GM19240 (cell line): ENCODE measurements around the gene ZNF138.
"Not testable (repeated sequence)": the region's sequence is repeated elsewhere in the genome, so short reads cannot be mapped to it uniquely, and the experiment has no call there.

Experiments used
- DNase-seq: peaks from one replicate; pipeline ENCODE4 v3.0.0; 2011; ENCODE audit warnings: low spot score; ENCODE audit not compliant: insufficient read length

Gene ZNF138

GRCh38 chr7:64794171-64794844 lies at the start of gene ZNF138:
Gene ZNF138, plus strand, starts transcription at chr7:64794428. Its CDS starts 141 bp downstream, at chr7:64794569.
- DNase-seq = peak; percentile 92

DNA sequence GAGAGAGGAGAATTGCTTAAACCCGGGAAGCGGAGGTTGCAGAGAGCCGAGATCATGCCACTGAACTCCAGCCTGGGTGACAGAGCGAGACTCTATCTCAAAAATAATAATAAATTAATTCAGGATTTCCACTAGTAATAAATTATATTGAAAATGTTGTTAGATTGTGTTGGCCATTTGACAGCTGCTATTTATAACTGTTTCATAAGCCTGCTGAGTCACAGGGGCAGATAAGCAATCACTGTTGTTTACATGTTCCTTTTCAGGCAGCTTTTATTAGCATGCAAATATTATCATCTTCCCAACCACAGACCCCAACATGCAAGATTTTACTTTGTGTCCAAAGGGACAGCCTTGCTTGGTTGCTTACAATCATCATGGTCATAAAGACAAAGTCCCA lies 49.5 kb upstream of the ZNF138 start:
- DNase-seq = no peak

DNA sequence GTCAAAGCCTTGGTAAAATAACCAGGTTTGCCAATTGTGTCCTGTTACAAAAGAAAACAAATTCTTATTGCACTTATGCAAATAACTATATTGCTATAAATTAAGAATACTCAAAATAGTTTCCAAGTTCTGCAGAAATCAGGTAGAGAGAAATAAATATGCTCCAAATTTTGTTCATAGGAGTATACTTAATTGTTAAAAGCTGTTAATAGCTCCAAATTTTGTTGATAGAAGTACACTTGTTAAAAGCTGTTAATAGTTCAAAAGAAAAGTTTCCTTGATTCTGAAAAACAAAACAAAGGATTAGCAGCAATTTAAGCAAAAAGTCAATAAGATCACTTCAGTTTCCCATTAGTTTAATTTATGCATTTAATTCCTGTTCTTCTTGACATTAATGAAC lies 46.4 kb upstream of the ZNF138 start:
- DNase-seq = no peak

DNA sequence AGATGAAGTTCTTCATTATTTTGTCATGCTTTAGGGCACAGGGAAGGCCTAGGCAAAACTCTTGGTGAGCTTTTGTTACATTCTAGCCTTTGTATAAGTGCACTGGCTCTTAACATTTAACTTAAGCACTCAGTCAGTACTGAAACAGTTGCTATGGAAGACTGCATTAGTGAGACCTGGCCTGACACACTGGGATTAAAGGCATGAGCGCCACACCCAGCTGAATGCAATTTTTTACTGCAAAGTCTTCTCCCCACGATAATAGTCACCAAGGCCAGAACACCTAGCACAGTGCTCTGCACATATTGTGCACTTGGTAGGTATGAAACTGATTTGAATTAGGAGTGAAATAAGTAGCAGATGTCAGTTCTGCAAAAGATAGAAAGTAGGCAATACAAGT lies 41.2 kb upstream of the ZNF138 start:
- no peak for DNase-seq

DNA sequence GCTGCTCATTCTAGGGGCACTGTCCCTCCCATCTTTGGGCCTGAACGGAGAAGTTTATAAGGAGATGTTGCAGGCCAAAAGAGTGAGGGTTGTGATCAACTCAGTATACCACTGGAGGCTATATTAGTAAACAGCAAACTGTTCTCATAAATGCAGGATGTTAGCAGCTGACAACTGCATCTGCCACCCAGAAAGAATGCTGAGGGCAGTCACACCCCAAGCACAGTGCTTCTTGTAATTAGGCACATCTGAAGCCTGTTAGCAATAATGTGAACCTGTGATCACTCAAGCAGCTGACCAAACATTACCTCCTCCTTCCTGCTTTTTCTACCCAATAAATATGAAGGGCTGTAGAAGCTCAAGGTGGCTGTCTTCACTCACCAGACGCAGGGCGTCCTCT lies 38.4 kb upstream of the ZNF138 start:
- no peak for DNase-seq

DNA sequence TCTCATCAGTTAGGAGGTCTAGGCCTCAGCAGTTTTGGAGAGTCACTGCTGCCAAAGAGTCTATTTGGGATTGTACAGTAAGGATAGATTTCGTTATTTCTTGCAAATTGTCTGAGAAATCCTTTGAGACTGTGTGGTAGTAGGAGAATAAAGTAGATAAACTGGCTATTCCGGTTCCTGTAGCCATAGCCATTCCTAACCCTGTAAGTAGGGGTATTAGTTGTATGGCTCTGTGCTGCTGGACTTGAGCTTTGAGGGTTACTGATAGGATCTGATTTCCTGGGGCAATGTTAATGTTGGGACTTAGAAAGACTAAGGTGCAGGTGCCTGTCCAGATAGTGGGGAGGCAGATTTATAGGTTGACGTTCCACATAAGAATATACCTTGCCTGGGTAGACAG lies 36.1 kb upstream of the ZNF138 start:
- no peak for DNase-seq

DNA sequence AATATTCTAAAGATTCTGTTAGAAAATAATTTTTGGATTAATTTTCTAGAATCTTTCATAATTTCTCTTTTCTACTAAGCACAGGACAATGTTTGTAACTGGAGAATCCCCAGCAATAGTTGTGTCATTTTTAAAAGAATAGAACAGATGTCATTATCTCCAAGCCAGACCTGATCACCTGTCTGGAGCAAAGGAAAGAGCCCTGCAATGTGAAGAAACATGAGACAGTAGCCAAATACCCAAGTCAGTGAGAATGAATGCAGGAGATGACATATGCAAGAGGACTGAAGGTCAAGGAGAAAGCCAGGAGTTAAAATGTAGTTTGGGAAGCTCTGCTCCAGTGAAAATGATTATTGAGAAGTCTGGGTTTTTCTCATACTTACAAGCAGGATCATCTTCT lies 25.4 kb upstream of the ZNF138 start:
- DNase-seq = no peak

DNA sequence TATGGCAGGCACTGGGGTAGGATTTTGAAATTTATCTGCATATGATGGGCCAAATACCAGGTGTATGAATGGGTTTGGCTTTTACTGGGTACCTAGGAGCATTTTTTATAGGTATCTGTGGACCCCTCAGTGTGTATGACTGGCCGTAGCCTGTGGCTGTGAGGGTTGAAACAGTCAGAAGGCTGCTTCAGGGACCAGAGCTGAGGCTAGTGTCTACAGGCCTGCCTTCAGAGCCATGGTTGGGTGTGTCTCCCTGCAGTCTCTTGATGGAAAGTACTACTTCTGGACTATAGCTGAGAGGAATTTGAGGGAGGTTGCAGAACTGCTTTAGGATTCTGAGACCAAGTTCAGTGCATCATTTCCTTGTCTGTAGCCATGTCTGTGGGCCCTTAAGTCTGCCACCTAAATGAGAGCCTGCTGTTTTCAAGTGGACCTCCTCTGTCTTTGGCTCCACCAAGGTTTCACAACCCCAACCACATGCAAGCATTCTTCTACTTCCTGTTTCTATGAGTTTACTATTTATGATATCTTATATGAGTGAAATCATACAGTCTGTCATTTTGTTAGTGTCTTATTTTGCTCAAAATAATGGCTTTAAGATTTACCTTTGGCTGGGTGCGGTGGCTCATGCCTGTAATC lies 19.9 kb upstream of the ZNF138 start:
- no peak for DNase-seq

DNA sequence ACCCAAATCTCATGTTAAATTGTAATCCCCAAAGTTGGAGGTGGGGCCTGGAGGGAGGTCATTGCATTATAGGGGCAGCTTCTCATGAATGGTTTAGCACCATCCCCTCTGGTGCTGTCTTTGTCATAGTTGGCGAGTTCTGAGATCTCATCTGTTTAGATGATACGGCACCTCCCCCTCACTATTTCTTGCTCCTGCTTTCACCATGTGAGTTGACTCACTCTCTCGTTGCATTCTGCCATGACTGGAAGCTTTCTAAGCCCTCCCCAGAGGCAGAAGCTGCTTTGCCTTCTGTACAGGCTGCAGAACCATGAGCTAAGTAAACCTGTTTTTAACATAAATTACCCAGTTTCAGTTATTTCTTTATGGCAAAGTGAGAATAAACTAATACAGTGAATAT lies 18.9 kb upstream of the ZNF138 start:
- no peak for DNase-seq

DNA sequence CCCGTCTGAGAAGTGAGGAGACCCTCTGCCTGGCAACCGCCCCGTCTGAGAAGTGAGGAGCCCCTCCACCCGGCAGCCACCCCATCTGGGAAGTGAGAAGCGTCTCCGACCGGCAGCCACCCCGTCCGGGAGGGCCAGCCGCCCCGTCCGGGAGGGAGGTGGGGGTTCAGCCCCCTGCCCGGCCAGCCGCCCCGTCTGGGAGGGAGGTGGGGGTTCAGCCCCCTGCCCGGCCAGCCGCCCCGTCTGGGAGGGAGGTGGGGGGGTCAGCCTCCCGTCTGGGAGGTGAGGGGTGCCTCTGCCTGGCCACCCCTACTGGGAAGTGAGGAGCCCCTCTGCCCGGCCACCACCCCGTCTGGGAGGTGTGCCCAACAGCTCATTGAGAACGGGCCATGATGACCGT lies 9.4 kb upstream of the ZNF138 start:
- DNase-seq = not testable (repeated sequence)

GRCh38 chr7:64787295-64787694 lies 6.9 kb upstream of the ZNF138 start:
- DNase-seq = no peak

DNA sequence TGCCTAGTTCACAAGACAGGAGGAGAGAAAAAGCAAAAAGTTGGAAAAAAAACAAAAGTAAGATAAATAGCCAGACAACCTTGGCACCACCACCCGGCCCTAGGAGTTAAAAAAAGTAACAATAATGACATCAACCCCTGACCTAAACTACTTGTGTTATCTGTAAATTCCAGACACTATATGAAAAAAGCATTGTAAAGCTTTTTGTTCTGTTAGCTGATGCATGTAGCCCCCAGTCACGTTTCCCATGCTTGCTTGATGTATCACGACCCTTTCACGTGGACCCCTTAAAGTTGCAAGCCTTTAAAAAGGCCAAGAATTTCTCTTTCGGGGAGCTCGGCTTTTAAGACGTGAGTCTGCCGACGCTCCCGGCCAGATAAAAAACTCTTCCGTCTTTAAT lies 5.0 kb upstream of the ZNF138 start:
- DNase-seq = not testable (repeated sequence)

GRCh38 chr7:64793106-64793755 lies 997 bp upstream of the ZNF138 start:
- DNase-seq = no peak

GRCh38 chr7:64795176-64795575 lies 948 bp downstream of the ZNF138 start:
- no peak for DNase-seq

DNA sequence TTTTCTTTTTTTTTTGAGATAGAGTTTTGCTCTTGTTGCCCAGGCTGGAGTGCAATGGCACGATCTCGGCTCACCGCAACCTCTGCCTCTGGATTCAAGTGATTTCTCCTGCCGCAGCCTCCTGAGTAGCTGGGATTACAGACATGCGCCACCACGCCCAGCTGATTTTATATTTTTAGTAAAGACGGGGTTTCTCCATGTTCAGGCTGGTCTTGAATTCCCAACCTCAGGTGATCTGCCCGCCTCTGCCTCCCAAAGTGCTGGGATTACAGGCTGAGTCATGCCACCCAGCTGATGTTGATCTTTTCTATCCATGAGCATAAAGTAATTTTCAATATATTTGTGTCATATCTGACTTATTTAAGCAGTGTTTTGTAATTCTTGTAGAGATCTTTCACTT lies 4.9 kb downstream of the ZNF138 start:
- DNase-seq = not testable (repeated sequence)

DNA sequence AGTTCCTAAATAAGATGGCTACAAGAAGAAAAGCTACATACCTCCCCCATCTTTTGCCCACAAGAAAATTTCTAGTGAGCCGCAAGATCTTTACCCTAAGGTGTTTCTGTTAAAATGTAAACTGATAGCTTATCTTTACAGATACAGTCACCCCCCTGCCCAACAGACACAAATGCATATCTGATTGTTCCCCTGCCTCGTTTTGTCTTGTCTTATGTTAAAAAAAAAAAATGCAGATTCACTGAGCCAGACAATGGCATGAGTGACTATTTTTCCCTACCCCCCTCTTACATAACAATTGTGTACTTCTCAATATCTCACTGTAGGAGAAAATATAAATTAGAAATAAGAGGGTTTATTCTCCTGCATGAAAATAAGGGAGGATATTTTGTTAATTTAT lies 8.5 kb downstream of the ZNF138 start:
- DNase-seq = no peak

DNA sequence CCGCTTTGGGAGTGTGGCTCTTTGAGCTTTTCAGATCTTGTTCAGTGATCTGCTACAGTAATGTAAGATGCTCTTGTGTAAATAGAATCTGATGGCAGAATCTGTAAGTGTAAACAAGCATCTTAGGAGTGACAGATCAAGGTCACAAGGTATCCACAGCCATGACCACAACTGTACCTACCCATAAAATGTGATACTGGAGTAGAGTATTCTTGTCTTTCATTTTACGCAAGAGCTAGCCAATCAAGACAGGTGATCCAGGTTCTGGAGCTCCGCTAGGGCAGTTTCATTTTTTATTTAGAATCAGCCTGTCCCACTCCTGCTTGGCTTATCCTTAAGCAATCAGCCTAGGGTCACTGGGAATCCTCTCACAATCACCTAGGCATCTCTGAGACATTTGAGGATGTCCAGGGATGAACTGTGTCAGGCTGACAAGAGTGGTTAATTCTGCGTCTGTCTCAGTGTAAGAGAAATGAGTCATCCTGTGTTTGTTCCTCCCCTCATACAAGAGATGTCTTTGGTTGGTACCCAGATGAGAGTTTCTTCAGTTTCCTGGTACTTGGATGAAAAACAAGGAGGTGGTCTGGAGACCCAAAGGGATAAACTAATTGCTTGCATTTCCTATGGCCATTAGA lies 13.6 kb downstream of the ZNF138 start:
- no peak for DNase-seq

DNA sequence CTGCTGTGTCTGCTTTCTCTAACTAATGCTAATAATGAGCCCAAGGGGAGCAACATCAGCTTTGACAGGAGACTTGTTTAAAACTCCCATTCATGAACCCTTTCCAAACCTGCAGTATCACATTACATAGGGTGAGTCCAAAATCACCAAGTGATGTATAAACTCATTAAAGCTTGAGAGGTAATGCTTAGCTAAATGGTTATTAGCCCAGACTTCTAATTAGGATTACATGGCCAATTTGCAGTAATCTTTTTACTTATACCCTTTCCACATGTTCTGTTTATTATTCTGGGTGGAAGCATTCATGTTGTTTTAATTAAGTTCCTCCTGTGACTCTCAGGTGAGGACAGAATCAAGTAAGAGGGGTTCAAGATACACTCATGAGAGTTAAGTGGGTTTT lies 17.5 kb downstream of the ZNF138 start:
- no peak for DNase-seq

DNA sequence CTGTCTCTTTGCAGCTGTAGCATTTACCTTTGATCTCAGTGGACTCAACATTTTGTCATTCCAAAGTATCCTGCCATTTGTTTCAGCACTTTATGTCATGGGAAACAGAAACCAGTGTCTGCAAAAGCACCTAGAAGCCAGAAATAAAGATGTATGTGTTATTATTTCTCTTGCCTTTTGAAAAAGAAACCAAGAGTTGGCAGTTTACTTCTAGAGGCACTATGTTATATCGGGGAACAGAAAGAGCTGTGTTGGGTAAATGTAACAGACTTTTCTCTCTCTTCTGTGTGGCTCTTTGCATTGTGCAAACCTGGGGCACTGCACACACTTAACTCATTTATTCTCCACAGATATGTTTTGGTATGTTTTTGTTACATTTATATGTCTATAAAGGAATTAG lies 36.7 kb downstream of the ZNF138 start:
- no peak for DNase-seq

DNA sequence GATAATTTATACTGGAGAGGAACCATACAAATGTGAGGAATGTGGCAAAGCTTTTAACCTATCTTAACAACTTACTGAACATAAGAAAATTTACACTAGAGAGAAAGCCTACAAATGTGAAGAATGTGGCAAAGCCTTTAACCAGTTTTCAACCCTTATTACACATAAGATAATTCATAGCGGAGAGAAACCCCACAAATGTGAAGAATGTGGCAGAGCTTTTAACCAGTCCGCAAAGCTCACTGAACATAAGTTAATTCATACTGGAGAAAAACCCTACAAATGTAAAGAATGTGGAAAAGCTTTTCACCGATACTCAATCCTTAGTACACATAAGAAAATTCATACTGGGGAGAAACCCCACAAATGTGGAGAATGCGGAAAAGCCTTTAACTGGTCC lies 37.9 kb downstream of the ZNF138 start:
- no peak for DNase-seq

DNA sequence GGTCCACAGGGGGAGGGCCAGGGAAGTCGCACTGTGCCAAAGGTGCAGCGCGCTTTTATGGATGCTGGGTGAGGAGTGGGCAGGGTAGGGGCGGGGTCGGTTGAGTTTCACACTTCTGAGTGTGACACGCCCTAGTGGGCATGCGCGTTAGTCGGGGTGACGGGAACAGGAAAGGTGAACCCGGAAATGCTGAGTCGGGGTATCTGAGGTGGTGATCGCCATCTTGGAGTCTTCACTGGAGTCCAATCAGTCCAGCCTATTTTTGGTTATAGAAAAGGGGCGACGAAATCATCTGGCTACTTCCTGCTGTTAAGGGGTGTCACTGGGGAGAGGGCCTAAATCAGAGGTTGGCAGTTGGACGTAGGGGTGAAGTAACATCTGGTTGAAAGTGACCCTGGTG lies 40.8 kb downstream of the ZNF138 start:
- DNase-seq = no peak

GRCh38 chr7:64835856-64836255 lies 41.6 kb downstream of the ZNF138 start:
- DNase-seq = not testable (repeated sequence)
